ENCODE measurements around the gene LINC00237.

GRCh38 chr20:21074605-21075336 is 31.4 kb downstream of the LINC00237 start:
- no peak for TF ChIP-seq POLR2AphosphoS5 (IDR thresholded peaks at IDR 0.05; ENCODE audit: low read depth)
- TF ChIP-seq, protein P1, sequence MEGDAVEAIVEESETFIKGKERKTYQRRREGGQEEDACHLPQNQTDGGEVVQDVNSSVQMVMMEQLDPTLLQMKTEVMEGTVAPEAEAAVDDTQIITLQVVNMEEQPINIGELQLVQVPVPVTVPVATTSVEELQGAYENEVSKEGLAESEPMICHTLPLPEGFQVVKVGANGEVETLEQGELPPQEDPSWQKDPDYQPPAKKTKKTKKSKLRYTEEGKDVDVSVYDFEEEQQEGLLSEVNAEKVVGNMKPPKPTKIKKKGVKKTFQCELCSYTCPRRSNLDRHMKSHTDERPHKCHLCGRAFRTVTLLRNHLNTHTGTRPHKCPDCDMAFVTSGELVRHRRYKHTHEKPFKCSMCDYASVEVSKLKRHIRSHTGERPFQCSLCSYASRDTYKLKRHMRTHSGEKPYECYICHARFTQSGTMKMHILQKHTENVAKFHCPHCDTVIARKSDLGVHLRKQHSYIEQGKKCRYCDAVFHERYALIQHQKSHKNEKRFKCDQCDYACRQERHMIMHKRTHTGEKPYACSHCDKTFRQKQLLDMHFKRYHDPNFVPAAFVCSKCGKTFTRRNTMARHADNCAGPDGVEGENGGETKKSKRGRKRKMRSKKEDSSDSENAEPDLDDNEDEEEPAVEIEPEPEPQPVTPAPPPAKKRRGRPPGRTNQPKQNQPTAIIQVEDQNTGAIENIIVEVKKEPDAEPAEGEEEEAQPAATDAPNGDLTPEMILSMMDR (conservative IDR thresholded peaks at IDR 0.05; ENCODE audit: low read depth in 2 of 2) = no peak
- TF ChIP-seq CREB1 (CRISPR knock-in tag; IDR thresholded peaks at IDR 0.05; ENCODE audit: low read depth) = no peak
- no peak for TF ChIP-seq EZH2phosphoT487 (IDR thresholded peaks at IDR 0.05; ENCODE audit: unreplicated experiment)
- no peak for TF ChIP-seq EZH2 (IDR thresholded peaks at IDR 0.05; ENCODE audit: low read depth, unreplicated experiment)
- no peak for TF ChIP-seq REST (IDR thresholded peaks at IDR 0.05; ENCODE audit: unreplicated experiment)
- TF ChIP-seq STAT1 (IDR thresholded peaks at IDR 0.05; ENCODE audit: unreplicated experiment) = no peak
- TF ChIP-seq ETS1 (IDR thresholded peaks at IDR 0.05) = no peak
- TF ChIP-seq, protein P2, sequence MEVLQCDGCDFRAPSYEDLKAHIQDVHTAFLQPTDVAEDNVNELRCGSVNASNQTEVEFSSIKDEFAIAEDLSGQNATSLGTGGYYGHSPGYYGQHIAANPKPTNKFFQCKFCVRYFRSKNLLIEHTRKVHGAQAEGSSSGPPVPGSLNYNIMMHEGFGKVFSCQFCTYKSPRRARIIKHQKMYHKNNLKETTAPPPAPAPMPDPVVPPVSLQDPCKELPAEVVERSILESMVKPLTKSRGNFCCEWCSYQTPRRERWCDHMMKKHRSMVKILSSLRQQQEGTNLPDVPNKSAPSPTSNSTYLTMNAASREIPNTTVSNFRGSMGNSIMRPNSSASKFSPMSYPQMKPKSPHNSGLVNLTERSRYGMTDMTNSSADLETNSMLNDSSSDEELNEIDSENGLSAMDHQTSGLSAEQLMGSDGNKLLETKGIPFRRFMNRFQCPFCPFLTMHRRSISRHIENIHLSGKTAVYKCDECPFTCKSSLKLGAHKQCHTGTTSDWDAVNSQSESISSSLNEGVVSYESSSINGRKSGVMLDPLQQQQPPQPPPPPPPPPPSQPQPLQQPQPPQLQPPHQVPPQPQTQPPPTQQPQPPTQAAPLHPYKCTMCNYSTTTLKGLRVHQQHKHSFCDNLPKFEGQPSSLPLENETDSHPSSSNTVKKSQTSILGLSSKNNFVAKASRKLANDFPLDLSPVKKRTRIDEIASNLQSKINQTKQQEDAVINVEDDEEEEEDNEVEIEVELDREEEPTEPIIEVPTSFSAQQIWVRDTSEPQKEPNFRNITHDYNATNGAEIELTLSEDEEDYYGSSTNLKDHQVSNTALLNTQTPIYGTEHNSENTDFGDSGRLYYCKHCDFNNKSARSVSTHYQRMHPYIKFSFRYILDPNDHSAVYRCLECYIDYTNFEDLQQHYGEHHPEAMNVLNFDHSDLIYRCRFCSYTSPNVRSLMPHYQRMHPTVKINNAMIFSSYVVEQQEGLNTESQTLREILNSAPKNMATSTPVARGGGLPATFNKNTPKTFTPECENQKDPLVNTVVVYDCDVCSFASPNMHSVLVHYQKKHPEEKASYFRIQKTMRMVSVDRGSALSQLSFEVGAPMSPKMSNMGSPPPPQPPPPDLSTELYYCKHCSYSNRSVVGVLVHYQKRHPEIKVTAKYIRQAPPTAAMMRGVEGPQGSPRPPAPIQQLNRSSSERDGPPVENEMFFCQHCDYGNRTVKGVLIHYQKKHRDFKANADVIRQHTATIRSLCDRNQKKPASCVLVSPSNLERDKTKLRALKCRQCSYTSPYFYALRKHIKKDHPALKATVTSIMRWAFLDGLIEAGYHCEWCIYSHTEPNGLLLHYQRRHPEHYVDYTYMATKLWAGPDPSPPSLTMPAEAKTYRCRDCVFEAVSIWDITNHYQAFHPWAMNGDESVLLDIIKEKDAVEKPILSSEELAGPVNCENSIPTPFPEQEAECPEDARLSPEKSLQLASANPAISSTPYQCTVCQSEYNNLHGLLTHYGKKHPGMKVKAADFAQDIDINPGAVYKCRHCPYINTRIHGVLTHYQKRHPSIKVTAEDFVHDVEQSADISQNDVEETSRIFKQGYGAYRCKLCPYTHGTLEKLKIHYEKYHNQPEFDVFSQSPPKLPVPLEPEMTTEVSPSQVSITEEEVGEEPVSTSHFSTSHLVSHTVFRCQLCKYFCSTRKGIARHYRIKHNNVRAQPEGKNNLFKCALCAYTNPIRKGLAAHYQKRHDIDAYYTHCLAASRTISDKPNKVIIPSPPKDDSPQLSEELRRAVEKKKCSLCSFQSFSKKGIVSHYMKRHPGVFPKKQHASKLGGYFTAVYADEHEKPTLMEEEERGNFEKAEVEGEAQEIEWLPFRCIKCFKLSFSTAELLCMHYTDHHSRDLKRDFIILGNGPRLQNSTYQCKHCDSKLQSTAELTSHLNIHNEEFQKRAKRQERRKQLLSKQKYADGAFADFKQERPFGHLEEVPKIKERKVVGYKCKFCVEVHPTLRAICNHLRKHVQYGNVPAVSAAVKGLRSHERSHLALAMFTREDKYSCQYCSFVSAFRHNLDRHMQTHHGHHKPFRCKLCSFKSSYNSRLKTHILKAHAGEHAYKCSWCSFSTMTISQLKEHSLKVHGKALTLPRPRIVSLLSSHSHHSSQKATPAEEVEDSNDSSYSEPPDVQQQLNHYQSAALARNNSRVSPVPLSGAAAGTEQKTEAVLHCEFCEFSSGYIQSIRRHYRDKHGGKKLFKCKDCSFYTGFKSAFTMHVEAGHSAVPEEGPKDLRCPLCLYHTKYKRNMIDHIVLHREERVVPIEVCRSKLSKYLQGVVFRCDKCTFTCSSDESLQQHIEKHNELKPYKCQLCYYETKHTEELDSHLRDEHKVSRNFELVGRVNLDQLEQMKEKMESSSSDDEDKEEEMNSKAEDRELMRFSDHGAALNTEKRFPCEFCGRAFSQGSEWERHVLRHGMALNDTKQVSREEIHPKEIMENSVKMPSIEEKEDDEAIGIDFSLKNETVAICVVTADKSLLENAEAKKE (CRISPR knock-in tag; IDR thresholded peaks at IDR 0.05) = no peak
- no peak for TF ChIP-seq NANOG (IDR thresholded peaks at IDR 0.05; ENCODE audit: borderline replicate concordance)

Measured in GM23338 (cell line).